K562 (cell line): Measurements from ENCODE around the gene PRKACB. TPM values are rescaled to one million over a fixed set of nuclear protein-coding genes. Genes with fewer than 3 reads are reported as not detected.

ENCODE experiments used
- ATAC-seq: fragments of 200-7000 bp; cut with Tn5 transposase; 3 replicates; pipeline ENCODE4 v1.9.1; 2020; ENCODE audit warnings: moderate library complexity
- BruUV-seq: library from RNA; stranded (reverse); fragments of 400-500 nt; replicated peaks from 2 replicates; lab custom pipeline; 2021; lab: Mats Ljungman, UMichigan
- CTCF ChIA-PET: fragments of 300-600 bp; formaldehyde crosslinking; extraction: SDS; loops from one replicate; lab custom pipeline; 2021; ENCODE audit warnings: low intra/inter-chr PET ratio; lab: Yijun Ruan, JAX
- POLR2A ChIA-PET: fragments of 300-600, 350-650 bp; sonication (Branson Sonifier 250); formaldehyde crosslinking; extraction: SDS; loops from one replicate; lab custom pipeline; 2021; ENCODE audit warnings: antibody characterized with exemption, inconsistent platforms; lab: Yijun Ruan, JAX
- DNase-seq, 4 experiments: peaks; one replicate each; pipeline versions ENCODE4 v3.0.0 to v3.0.0-alpha.2; 2011 to 2018; ENCODE audit warnings: low spot score in 3 of 4, mixed read lengths in 3 of 4; ENCODE audit errors: extremely low read depth in 1 of 4
- FAIRE-seq: peaks from 2 replicates; lab custom pipeline; 2011; peaks lifted over from hg19 to GRCh38; lab: Jason Lieb, UNC
- H2AFZ ChIP-seq: 2 replicates; pipeline ENCODE4 v1.6.0; 2011; ENCODE audit warnings: low read depth, low read length, control low read depth, inconsistent platforms
- H3K27ac ChIP-seq: fragments of 200-600 bp; 3 replicates; pipeline ENCODE4 v1.8.0; 2011; ENCODE audit warnings: low read depth, mild to moderate bottlenecking, control low read depth, inconsistent platforms, low read length, moderate library complexity, mixed read lengths; ENCODE audit errors: extremely low read depth
- H3K27me3 ChIP-seq, 2 experiments: fragments of 300-600 bp in 1 of 2; 2 replicates in 1 of 2; 3 replicates in 1 of 2; pipeline versions ENCODE4 v1.6.0 to v1.8.0; 2011; ENCODE audit warnings: inconsistent platforms in 2 of 2, low read length in 2 of 2, mild to moderate bottlenecking in 1 of 2, mixed read lengths in 1 of 2, moderate library complexity in 1 of 2; ENCODE audit not compliant: control insufficient read depth in 2 of 2, insufficient read depth in 2 of 2
- H3K36me3 ChIP-seq: fragments of 300-600 bp; 3 replicates; pipeline ENCODE4 v1.8.0; 2011; ENCODE audit warnings: mild to moderate bottlenecking, low read length, inconsistent platforms; ENCODE audit not compliant: control insufficient read depth, insufficient read depth
- H3K4me1 ChIP-seq, 2 experiments: fragments of 200-600 bp in 1 of 2; replicated peaks in 1 of 2; 2 replicates in 1 of 2; 3 replicates in 1 of 2; pipeline versions ENCODE4 v1.5.1 to v1.8.0; 2011; ENCODE audit warnings: inconsistent platforms in 2 of 2, low read length in 2 of 2, mild to moderate bottlenecking in 1 of 2, mixed read lengths in 1 of 2, moderate library complexity in 1 of 2; ENCODE audit not compliant: control insufficient read depth in 2 of 2, insufficient read depth in 2 of 2
- H3K4me2 ChIP-seq: 2 replicates; pipeline ENCODE4 v1.6.1; 2011; ENCODE audit warnings: low read length, control low read depth, inconsistent platforms, mixed read lengths; ENCODE audit not compliant: insufficient read depth
- H3K4me3 ChIP-seq: fragments of 200-600 bp; sonication (generic), shearing (Covaris generic); 2 replicates; pipeline ENCODE4 v1.5.1; 2016; ENCODE audit warnings: control low read depth, inconsistent platforms
- H3K79me2 ChIP-seq: fragments of 200-600 bp; 3 replicates; pipeline ENCODE4 v1.8.0; 2011; ENCODE audit warnings: low read length, inconsistent platforms; ENCODE audit not compliant: control insufficient read depth, insufficient read depth
- H3K9ac ChIP-seq, 2 experiments: 2 replicates each; pipeline versions ENCODE4 v1.6.0 to v1.6.1; 2011; ENCODE audit warnings: low read depth in 2 of 2, low read length in 2 of 2, control low read depth in 1 of 2, inconsistent platforms in 1 of 2, mild to moderate bottlenecking in 1 of 2, mixed read lengths in 1 of 2; ENCODE audit not compliant: insufficient read depth in 1 of 2
- H3K9me1 ChIP-seq: one replicate; pipeline ENCODE4 v1.6.0; 2011; ENCODE audit warnings: inconsistent platforms, mild to moderate bottlenecking, low read length, moderate library complexity; ENCODE audit not compliant: control insufficient read depth, insufficient read depth
- H3K9me3 ChIP-seq: replicated peaks from 2 replicates; pipeline ENCODE4 v1.5.1; 2011; ENCODE audit warnings: low read depth, low read length, inconsistent platforms; ENCODE audit not compliant: control insufficient read depth, insufficient read depth
- H4K20me1 ChIP-seq: replicated peaks from 2 replicates; pipeline ENCODE4 v1.6.1; 2011; ENCODE audit warnings: low read length, inconsistent platforms, mixed read lengths; ENCODE audit not compliant: control insufficient read depth, insufficient read depth
- CEBPB ChIP-seq: fragments of 450-650 bp; IDR thresholded peaks from 2 replicates; pipeline ENCODE4 v1.6.1; 2016; ENCODE audit warnings: missing genetic modification characterization, missing compliant biosample characterization
- CEBPG ChIP-seq, 3 experiments: fragments of 200-800 bp in 1 of 3; sonication (Bioruptor generic) in 1 of 3; sonication (generic) in 1 of 3; formaldehyde crosslinking in 1 of 3; IDR thresholded peaks in 2 of 3; conservative IDR thresholded peaks in 1 of 3; 2 replicates each; pipeline versions ENCODE4 v1.6.1 to v1.8.0; 2016 to 2022; ENCODE audit warnings: missing compliant biosample characterization in 2 of 3, missing genetic modification characterization in 2 of 3, mild to moderate bottlenecking in 1 of 3, missing genetic modification reagents in 1 of 3
- EHMT2 ChIP-seq: fragments of 450-650 bp; IDR thresholded peaks from 2 replicates; pipeline ENCODE4 v1.6.1; 2018; ENCODE audit warnings: antibody characterized with exemption
- HMBOX1 ChIP-seq: sonication (generic); IDR thresholded peaks from 2 replicates; pipeline ENCODE4 v1.6.1; 2016
- PML ChIP-seq: IDR thresholded peaks from 2 replicates; pipeline ENCODE4 v1.6.1; 2012; ENCODE audit warnings: low read length, inconsistent platforms
- SMC3 ChIP-seq: conservative IDR thresholded peaks from 2 replicates; pipeline ENCODE4 v1.6.1; 2011; ENCODE audit warnings: low read depth, low read length, improper control_type of control experiment; ENCODE audit not compliant: insufficient read depth
- WGBS: fragments of 100-300 bp; shearing (Covaris generic); methylation state at CpG from one replicate; pipeline ENCODE4 v1.1.6; 2016; ENCODE audit warnings: low coverage, mixed read lengths; ENCODE audit not compliant: insufficient coverage; ENCODE audit errors: missing lambda C conversion rate; 5-methylcytosine and 5-hydroxymethylcytosine counted together
- in situ Hi-C: fragments of 300-500 bp; cut with MboI; formaldehyde crosslinking; loops from 4 replicates; pipeline ENCODE4 v1.15.0; 2018; ENCODE audit warnings: inconsistent platforms, mixed read lengths
- intact Hi-C: fragments of 100-400 bp; cut with micrococcal nuclease; formaldehyde crosslinking; loops from 2 replicates; pipeline ENCODE4 v1.14.2; 2022
- polyA plus RNA-seq, 8 experiments: library from polyadenylated mRNA; depleted of rRNA in 4 of 8; stranded (reverse) in 5 of 8; unstranded in 3 of 8; fragments of >200 nt; fragmentation: Nextera tagmentation in 2 of 8; fragmentation: Illumina TruSeq in 1 of 8; extraction: Ambion mirVana in 2 of 8; extraction: Trizol in 1 of 8; gene quantifications; 2 replicates each; pipeline versions ENCODE4 v1.2.1 to v1.2.3, GENCODE V29; 2011 to 2014; ENCODE audit warnings: inconsistent platforms in 1 of 8, missing spikeins in 1 of 8
- total RNA-seq, 7 experiments: library from RNA; depleted of rRNA in 6 of 7; stranded (reverse); fragments of >200 nt in 6 of 7; fragmentation: Illumina TruSeq in 2 of 7; extraction: Trizol in 2 of 7; gene quantifications; 2 replicates each; pipeline versions ENCODE4 v1.2.1 to v1.2.3, GENCODE V29; 2011 to 2021; ENCODE audit warnings: low replicate concordance in 1 of 7

PRKACB gene
- total and polyA plus RNA-seq, 9 of the 15 experiments (the other 6 are each of a cell fraction or from before 2014, with no cell fraction given), result 1.1 to 5.2 (median 2.8) TPM

DNA sequence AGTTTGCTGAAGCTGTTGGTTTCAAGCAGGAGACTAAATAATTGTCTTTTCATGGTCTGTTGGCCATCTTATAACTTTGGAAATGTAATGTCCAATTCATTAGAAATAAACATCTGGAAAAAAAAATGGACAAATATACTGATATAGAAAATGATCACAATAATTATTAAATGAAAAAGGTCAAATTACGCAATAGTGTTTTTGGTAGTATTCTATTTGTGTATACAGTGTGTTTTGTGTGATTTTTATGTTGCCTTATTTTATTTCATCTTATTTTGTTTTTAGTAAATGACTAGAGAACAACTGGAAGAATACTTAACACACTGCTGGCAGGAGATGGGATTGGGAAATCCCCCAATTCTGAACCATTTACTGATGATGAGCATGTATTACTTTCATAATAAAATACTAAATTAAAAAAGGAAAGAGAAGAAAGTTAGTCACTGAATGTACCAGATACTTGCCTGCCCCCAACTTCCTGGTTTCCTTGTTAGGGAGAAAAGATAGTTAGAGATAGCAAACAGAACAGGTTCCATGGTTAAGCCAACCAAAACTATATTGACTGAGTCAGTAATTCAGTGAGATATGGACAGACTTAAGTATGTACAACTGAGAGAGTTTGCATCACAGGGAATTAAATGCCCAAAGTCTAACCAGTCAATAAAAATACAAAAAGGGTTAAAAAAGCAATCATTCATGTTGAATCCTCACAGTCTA, 133.4 kb downstream of the PRKACB start:
- POLR2A ChIA-PET, result no interaction called here
- H2AFZ ChIP-seq, result no peak overlapping the region
- H3K79me2 ChIP-seq, result no peaks in the 10 kb centered on the region
- BruUV-seq, result no TSS peak
- no peaks in the 10 kb centered on the region for H3K27me3 ChIP-seq
- no peak overlapping the region for H3K9ac ChIP-seq
- H3K36me3 ChIP-seq, result no peaks in the 10 kb centered on the region
- no peak for ATAC-seq
- H3K4me2 ChIP-seq, result no peak overlapping the region
- no peaks in the 10 kb centered on the region for H4K20me1 ChIP-seq
- in situ Hi-C loops, result no loop called here
- TF ChIP-seq EHMT2, result no peak
- no peak for TF ChIP-seq SMC3
- TF ChIP-seq CEBPG (CRISPR knock-in tag; IDR thresholded peaks at IDR 0.05), result no peak
- peak; percentile 71 to 97; a peak in 3 of 4 replicates for TF ChIP-seq CEBPG (tag; conservative IDR thresholded peaks at IDR 0.05 in 1 of 2, IDR thresholded peaks at IDR 0.05 in 1 of 2)
- TF ChIP-seq PML, result no peak
- 0 out of 2 replicates have a peak, but pooled peaks have one; percentile 64 for TF ChIP-seq HMBOX1
- TF ChIP-seq CEBPB (tag), result peak; percentile 88
- TF ChIP-seq, all 486 proteins: peak for 3
- Histone ChIP-seq H3K4me1 (no peaks in the 10 kb centered on the region; a peak in 1 of 5 replicates), H3K9me3 (no peaks in the 10 kb centered on the region), H3K27ac (no peak overlapping the region), H3K4me3 (no peak overlapping the region), H3K9me1 (no peaks in the 10 kb centered on the region)
- CTCF ChIA-PET, result no interaction called here
- DNase-seq, result no peak
- intact Hi-C loops, result no loop called here
- FAIRE-seq, result no peak
- WGBS, result 59% methylated on average over 1 of the region's 1 CpG
